A549 treated with Hydrocortisone at 1 μM for 4 hours (cell line): ENCODE data around the gene TEX44. TPM values are rescaled to one million over a fixed set of nuclear protein-coding genes. Genes with fewer than 3 reads are reported as not detected.

Source experiments
- total RNA-seq: library from RNA; stranded (reverse); fragments of 200-300 nt; extraction: Qiagen RNA extraction; gene quantifications from 5 replicates; pipeline ENCODE4 v1.2.3, GENCODE V29; 2022

The TEX44 gene
- total RNA-seq, result not detected in 5 replicates

DNA sequence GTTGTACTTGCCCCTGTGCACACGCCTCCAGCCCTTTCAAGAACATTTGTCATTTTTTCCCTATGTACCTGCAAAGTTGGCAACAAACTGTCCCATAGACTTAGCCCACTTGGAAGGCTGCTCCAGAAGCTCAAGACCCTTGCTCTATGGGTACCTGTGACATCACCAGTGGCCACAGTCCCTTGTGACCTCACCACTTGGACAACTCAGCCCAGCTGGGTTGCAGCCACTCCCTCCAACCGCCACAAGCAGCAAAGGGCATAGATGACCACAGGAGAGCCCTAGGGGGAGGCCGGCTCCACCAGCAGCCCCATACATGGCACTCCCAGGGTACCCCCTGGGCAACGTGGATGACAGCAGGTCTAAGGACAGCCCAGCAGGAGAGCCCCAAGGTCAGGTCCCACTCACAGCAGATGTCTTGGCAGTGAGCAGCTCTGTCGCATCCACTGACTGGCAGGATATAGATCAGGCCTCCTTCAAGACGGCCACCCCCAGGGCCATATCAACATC lies at the start of gene TEX44:
TSS of gene TEX44 (plus strand) at position 229 of the 510 bp plus-strand sequence. CDS start at position 317, 88 bp downstream.

Other genes starting within 250 kb of the TEX44 start
- 2.0 to 3.1 TPM (median 2.3 TPM) in 5 replicates for gene B3GNT7, start 197.2 kb upstream of the TEX44 start, total RNA-seq
- gene NCL, start 128.4 kb upstream of the TEX44 start, total RNA-seq, result 736 to 811 TPM (median 754 TPM) in 5 replicates
- not detected in 5 replicates for gene NMUR1, start 62.4 kb upstream of the TEX44 start, total RNA-seq
- gene PTMA, start 115.7 kb downstream of the TEX44 start, total RNA-seq, result 1,375 to 1,752 TPM (median 1,436 TPM) in 5 replicates
- 19.6 to 23.3 TPM (median 22.2 TPM) in 5 replicates for gene PDE6D, start 188.4 kb downstream of the TEX44 start, total RNA-seq
- 36.8 to 41.3 TPM (median 40.3 TPM) in 5 replicates for gene COPS7B, start 193.6 kb downstream of the TEX44 start, total RNA-seq